ENCODE data around the gene TTLL11.

- TF ChIP-seq CTCF (IDR thresholded peaks at IDR 0.05) (no peak), ZFX (IDR thresholded peaks at IDR 0.05; ENCODE audit: borderline replicate concordance) (no peak)
Observed at GRCh38 chr9:121819428-121820231, 273.5 kb downstream of the TTLL11 start.

Measured in 22Rv1 (cell line).